SU-DHL-6 (cell line): Measurements from ENCODE around the gene MPC2.

Experiments used
- H2AFZ ChIP-seq: fragments of 200-600 bp; sonication (generic); 2 replicates; pipeline ENCODE4 v1.6.1; 2014; ENCODE audit warnings: low read depth, mild to moderate bottlenecking, moderate library complexity, mixed read lengths, antibody characterized with exemption, low read length; ENCODE audit not compliant: severe bottlenecking
- H3F3A ChIP-seq: fragments of 200-600 bp; shearing (Covaris generic); 2 replicates; pipeline ENCODE4 v1.6.0; 2016; ENCODE audit warnings: antibody characterized with exemption, mild to moderate bottlenecking; ENCODE audit not compliant: insufficient read depth
- H3K27ac ChIP-seq: fragments of 200-600 bp; sonication (generic); 2 replicates; pipeline ENCODE4 v1.5.1; 2016; ENCODE audit warnings: low read depth, mild to moderate bottlenecking, low read length, moderate library complexity, mixed read lengths
- H3K27me3 ChIP-seq: fragments of 200-600 bp; sonication (generic), shearing (Covaris generic); 2 replicates; pipeline ENCODE4 v1.6.0; 2014; ENCODE audit warnings: mild to moderate bottlenecking, low read length
- H3K36me3 ChIP-seq: fragments of 200-600 bp; sonication (generic); 2 replicates; pipeline ENCODE4 v1.6.1; 2014; ENCODE audit warnings: mild to moderate bottlenecking, low read length, mixed read lengths
- H3K4me2 ChIP-seq: fragments of 300-600, 200-600 bp; shearing (Covaris generic), sonication (generic); 2 replicates; pipeline ENCODE4 v1.6.0; 2014; ENCODE audit warnings: low read length, low read depth, mild to moderate bottlenecking; ENCODE audit not compliant: poor library complexity, severe bottlenecking
- H3K4me3 ChIP-seq: fragments of 200-600 bp; sonication (generic); 2 replicates; pipeline ENCODE4 v1.5.1; 2014; ENCODE audit warnings: antibody characterized with exemption, low read length, mild to moderate bottlenecking, mixed read lengths; ENCODE audit not compliant: insufficient read depth, poor library complexity, severe bottlenecking
- H3K79me2 ChIP-seq: fragments of 200-600 bp; sonication (generic); 2 replicates; pipeline ENCODE4 v1.6.1; 2014; ENCODE audit warnings: mild to moderate bottlenecking, low read length, moderate library complexity; ENCODE audit not compliant: insufficient read depth
- H3K9ac ChIP-seq: fragments of 200-600 bp; sonication (generic); 2 replicates; pipeline ENCODE4 v1.7.0; 2014; ENCODE audit warnings: mild to moderate bottlenecking, low read length
- H3K9me2 ChIP-seq: fragments of 200-600 bp; sonication (generic); replicated peaks from 2 replicates; pipeline ENCODE4 v1.6.1; 2014; ENCODE audit warnings: low read length; ENCODE audit not compliant: insufficient read depth
- H3K9me3 ChIP-seq: fragments of 200-600 bp; sonication (generic); 2 replicates; pipeline ENCODE4 v1.6.1; 2014; ENCODE audit warnings: low read length, mixed read lengths; ENCODE audit not compliant: insufficient read depth
- H4K20me1 ChIP-seq: fragments of 200-600 bp; sonication (generic); 2 replicates; pipeline ENCODE4 v1.6.1; 2014; ENCODE audit warnings: low read depth, mild to moderate bottlenecking, antibody characterized with exemption, low read length, moderate library complexity, mixed read lengths
- EZH2phosphoT487 ChIP-seq: fragments of 200-600 bp; sonication (generic), shearing (Covaris generic); conservative IDR thresholded peaks from 2 replicates; pipeline ENCODE4 v1.6.1; 2018; ENCODE audit warnings: mild to moderate bottlenecking, antibody characterized with exemption, low read length, moderate library complexity, mixed read lengths
- TF ChIP-seq, protein P1 (sequence below): fragments of 200-600 bp; sonication (generic); IDR thresholded peaks from one replicate; pipeline ENCODE4 v1.5.1; 2017; ENCODE audit warnings: antibody characterized with exemption, mild to moderate bottlenecking, low read length, moderate library complexity; ENCODE audit not compliant: insufficient read depth, poor library complexity, severe bottlenecking

The MPC2 gene

DNA sequence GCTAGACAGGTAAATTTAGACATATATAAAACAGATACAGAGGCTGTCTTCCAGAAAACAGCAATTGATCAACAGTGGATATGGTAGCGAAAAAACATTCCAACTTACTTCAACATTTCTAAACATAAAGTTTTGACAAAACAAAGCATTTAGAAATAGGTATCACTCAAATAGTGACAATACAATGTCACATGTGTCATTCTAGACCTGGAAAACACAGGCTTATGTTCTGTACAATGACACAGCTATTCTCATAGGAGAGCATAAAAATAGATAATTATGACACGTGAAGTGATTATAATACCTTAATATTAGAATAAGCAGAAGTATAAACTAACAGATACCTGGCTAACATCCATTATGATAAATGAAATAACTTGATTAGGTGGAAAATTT, 8.4 kb downstream of the MPC2 start:
- no peaks in the 10 kb centered on the region for H3K9me2 ChIP-seq
- peaks cover 4% of the 10 kb centered on the region; the same call in 1 of the 2 replicates for H3K79me2 ChIP-seq
- H3K36me3 ChIP-seq, result no peaks in the 10 kb centered on the region
- H3K9me3 ChIP-seq, result no peaks in the 10 kb centered on the region
- TF ChIP-seq EZH2phosphoT487, result no peak
- TF ChIP-seq, protein P1, sequence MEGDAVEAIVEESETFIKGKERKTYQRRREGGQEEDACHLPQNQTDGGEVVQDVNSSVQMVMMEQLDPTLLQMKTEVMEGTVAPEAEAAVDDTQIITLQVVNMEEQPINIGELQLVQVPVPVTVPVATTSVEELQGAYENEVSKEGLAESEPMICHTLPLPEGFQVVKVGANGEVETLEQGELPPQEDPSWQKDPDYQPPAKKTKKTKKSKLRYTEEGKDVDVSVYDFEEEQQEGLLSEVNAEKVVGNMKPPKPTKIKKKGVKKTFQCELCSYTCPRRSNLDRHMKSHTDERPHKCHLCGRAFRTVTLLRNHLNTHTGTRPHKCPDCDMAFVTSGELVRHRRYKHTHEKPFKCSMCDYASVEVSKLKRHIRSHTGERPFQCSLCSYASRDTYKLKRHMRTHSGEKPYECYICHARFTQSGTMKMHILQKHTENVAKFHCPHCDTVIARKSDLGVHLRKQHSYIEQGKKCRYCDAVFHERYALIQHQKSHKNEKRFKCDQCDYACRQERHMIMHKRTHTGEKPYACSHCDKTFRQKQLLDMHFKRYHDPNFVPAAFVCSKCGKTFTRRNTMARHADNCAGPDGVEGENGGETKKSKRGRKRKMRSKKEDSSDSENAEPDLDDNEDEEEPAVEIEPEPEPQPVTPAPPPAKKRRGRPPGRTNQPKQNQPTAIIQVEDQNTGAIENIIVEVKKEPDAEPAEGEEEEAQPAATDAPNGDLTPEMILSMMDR, result no peak
- no peaks in the 10 kb centered on the region for H3F3A ChIP-seq
- H3K4me3 ChIP-seq, result no peak overlapping the region
- no peak overlapping the region for H3K27ac ChIP-seq
- no peak overlapping the region for H2AFZ ChIP-seq
- 0 out of 2 replicates have a peak, but pooled peaks cover 2% of the 10 kb centered on the region for H4K20me1 ChIP-seq
- no peak overlapping the region for H3K9ac ChIP-seq
- H3K27me3 ChIP-seq, result no peaks in the 10 kb centered on the region
- no peak overlapping the region for H3K4me2 ChIP-seq

DNA sequence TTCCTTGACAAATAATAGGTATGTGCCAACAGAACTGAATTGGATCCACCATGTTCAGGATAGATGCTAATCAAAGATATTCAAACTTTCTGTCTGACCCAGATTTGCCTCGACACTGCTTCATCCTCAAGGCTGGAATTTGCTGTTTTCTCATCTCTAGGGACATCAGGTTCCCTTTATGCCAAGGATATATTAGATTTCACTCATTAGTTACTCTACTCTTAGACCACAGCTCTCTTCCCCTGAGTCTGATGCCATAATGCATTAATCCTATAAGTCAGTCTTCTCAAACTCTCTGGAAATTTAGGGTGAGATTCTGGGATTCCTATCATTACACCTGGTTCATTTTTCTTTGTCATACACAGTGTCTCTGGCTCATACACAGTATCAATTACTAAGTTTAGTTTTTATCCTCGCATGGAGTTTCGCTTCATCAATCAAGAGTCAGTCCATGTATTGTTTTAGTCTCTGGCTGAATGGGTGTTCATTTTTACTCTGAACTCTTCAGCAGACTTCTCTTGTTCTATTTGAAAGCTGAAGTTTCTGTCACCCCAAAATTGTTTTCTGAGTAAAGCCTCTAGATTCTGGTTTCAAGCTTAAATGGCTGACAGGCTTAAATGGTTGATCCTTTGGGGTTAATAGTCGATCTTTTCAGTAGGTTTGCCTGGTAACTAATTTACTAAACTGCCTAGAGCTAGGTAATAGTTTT, 9.7 kb downstream of the MPC2 start:
- peaks cover 3% of the 10 kb centered on the region; the same call in 1 of the 2 replicates for H3K36me3 ChIP-seq
- H3K4me3 ChIP-seq, result no peak overlapping the region
- no peak overlapping the region for H2AFZ ChIP-seq
- H3K9me3 ChIP-seq, result no peaks in the 10 kb centered on the region
- no peak overlapping the region for H3K9ac ChIP-seq
- H4K20me1 ChIP-seq, result 0 out of 2 replicates have a peak, but pooled peaks cover 2% of the 10 kb centered on the region
- no peak overlapping the region for H3K27ac ChIP-seq
- H3K9me2 ChIP-seq, result no peaks in the 10 kb centered on the region
- no peaks in the 10 kb centered on the region for H3K79me2 ChIP-seq
- no peak overlapping the region for H3K4me2 ChIP-seq
- no peak for TF ChIP-seq EZH2phosphoT487
- no peaks in the 10 kb centered on the region for H3K27me3 ChIP-seq
- H3F3A ChIP-seq, result no peaks in the 10 kb centered on the region

DNA sequence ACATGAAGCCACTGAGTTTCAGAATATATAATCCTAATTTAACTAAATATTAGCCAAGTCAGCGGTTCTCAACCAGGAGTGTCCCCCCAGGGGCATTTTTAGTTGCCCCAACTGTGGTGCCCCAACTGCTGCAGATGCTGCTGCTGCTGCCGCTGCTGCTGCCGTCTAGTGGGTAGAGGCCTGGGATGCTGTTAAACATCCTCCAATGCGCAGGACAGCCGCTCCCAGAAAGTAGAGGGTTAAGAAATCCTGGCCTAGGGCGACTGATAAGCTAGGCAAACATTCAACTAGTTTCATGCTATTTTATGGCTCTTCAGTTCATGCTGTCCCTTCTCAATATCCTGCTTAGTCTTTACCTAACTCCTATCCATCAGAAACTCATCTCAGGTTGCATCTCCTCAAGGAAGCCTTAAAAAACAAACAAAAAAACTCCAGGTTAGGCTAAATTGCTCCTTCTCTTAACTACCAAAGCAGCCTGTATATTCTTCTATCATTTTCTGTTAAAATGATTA, 10.3 kb downstream of the MPC2 start:
- no peak overlapping the region for H3K4me2 ChIP-seq
- no peak for TF ChIP-seq EZH2phosphoT487
- TF ChIP-seq, protein P1, result no peak
- H4K20me1 ChIP-seq, result no peaks in the 10 kb centered on the region
- no peaks in the 10 kb centered on the region for H3K9me3 ChIP-seq
- H3K4me3 ChIP-seq, result no peak overlapping the region
- H3K27ac ChIP-seq, result no peak overlapping the region
- H3K9me2 ChIP-seq, result no peaks in the 10 kb centered on the region
- H3F3A ChIP-seq, result no peaks in the 10 kb centered on the region
- H3K9ac ChIP-seq, result no peak overlapping the region
- H3K79me2 ChIP-seq, result no peaks in the 10 kb centered on the region
- H3K36me3 ChIP-seq, result peaks cover 3% of the 10 kb centered on the region; the same call in 1 of the 2 replicates
- H3K27me3 ChIP-seq, result no peaks in the 10 kb centered on the region
- H2AFZ ChIP-seq, result no peak overlapping the region
